Measurements from ENCODE around the gene PABPN1.

PABPN1 gene

GRCh38 chr14:23358042-23358441 lies 36.8 kb downstream of the PABPN1 start:
- DNase-seq (ENCODE audit: low read depth in 2 of 2), result no peak

GRCh38 chr14:23358553-23359166 lies 37.4 kb downstream of the PABPN1 start:
- no peak for DNase-seq (ENCODE audit: low read depth in 2 of 2)

- no peak for DNase-seq (ENCODE audit: low read depth in 2 of 2)
Observed at GRCh38 chr14:23359167-23359626, 37.9 kb downstream of the PABPN1 start.

GRCh38 chr14:23359722-23360447 lies 38.6 kb downstream of the PABPN1 start:
- DNase-seq (ENCODE audit: low read depth in 2 of 2), result no peak

- no peak for DNase-seq (ENCODE audit: low read depth in 2 of 2)
Observed at GRCh38 chr14:23360496-23360895, 39.2 kb downstream of the PABPN1 start.

DNA sequence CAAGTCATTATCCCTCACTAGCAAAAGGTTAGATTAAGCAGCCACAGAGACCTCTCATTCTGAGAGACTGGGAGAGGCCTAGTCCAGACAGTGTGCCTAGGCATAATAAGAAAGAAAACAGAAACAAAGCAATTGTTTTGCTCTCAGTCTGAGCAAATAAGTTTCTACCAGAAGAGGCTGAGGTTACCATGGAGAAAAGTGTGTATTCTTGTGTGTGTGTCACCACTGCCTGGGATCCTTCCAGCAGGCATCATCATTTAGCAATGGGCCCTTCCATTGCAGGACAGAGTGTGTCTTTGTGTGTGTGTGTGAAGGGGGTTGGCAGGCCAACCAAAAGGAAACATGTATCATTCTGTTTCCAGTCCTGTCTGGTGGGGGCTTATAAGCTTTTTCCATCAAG lies 40.1 kb downstream of the PABPN1 start:
- no peak for DNase-seq (ENCODE audit: low read depth in 2 of 2)

GRCh38 chr14:23361763-23362162 lies 40.5 kb downstream of the PABPN1 start:
- no peak for DNase-seq (ENCODE audit: low read depth in 2 of 2)

DNA sequence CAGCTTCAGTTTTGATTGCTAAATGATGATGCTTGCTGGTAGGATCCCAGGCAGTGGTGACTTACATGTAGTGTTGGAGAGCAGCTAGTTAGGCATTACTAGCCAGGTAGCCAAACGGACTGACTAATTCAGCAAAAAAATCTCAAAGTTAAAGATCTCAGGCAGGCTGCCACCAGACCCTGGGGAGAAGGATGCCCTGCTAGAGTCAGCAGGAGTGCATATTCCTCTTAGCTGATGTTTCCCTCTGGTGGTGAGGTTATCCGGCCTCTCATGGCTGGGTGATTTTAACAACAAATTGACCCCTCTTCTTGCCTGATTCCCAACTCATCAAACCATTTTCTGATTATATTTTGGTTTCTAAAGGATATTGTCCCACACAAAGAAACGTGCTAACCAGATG lies 40.9 kb downstream of the PABPN1 start:
- no peak for DNase-seq (ENCODE audit: low read depth in 2 of 2)

DNA sequence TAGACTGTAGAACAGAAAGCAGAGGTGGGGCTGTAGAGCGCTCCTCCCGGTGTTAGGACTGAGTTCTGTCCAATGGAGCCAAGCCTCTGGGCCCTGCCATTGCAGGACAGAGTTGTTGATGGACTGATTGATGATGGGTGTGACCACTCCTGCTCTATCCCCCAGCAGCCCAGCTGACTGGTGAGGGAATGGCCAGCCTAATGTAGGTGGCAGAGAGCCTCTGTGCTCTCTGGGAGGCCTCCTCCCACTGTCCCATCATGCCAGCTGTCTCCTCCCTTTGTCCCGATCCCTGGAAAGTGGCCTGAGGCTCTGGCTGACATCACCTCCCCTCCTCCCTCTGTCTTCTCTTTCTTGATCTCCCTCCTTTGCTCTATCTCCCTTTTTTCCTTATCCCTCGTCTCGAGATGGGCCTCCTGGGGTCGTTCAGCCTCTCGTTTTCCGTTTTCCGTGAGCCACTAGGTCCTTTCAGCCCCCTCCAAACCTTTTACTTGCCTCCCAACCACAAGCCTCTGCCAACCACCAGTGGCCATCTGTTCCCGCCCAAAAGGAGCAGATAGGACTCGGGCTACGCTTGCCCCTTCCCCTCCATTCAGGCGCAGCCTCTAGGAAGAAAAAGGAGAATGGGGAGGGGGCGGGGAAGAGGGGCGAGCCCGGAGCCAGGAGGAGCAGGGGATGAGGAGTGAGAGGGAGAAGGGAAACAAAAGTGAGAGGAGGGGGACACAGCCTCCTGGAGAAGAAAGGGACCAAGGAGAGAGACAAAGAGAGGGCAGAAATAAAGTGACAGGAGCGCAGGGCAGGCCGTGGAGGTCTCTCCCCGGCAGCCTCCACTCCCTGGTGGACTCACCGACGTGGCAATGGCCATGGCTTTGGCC lies 43.1 kb downstream of the PABPN1 start:
- no peak for DNase-seq (ENCODE audit: low read depth in 2 of 2)

GRCh38 chr14:23365036-23365731 lies 43.9 kb downstream of the PABPN1 start, which contains the start of gene EFS:
Gene EFS (minus strand): TSS chr14:23365172. CDS start chr14:23365025, 147 bp downstream.
- DNase-seq (ENCODE audit: low read depth in 2 of 2), result no peak

- no peak for DNase-seq (ENCODE audit: low read depth in 2 of 2)
Observed at GRCh38 chr14:23365732-23366425, 44.6 kb downstream of the PABPN1 start.

DNA sequence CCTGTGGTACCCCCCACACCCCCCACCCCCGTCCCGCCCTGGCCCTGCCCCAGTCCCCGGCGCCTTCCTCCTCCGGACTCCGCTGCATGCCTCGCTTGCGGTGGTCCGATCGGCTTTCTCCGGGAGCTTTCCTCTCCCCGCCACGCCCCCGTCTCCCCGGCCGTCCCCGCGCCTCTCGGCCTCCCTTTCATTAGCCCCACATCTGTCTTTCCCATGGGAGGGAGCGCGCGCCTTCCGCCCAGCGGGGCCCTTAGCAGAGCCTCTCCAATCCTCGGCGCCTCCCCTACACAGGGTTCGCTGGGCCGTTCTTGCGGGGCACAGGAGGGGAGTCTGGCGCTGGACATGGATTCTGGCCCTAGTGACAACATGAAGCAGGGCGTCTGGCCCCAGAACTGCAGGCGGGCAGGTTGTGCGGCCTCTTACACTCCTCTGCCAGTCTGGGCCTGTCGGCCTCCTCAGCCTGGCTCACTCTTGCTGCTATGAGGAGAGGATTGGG lies 45.2 kb downstream of the PABPN1 start:
- no peak for DNase-seq (ENCODE audit: low read depth in 2 of 2)

DNA sequence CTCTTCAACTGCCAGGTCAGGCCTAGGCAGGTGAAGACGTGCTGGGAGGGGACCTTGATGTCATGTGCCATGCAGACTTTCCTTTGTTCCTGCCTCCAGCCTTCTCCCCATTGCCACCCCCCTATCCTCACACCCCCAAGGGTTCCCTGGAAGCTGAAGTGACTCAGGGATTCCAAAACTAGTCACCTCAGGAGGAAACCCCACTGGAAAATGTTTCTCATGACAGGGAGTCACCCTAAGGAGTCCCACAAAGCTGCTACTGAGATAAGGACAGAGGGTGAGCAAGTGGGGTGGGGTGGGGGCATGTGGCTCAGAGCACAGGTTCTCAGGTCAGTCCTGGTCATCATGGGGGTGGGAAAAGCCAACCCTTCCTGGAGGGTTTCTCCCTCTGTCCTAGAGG lies 49.0 kb downstream of the PABPN1 start:
- no peak for DNase-seq (ENCODE audit: low read depth in 2 of 2)

GRCh38 chr14:23371865-23372264 lies 50.6 kb downstream of the PABPN1 start:
- DNase-seq (ENCODE audit: low read depth in 2 of 2), result no peak

GRCh38 chr14:23372509-23372908 lies 51.3 kb downstream of the PABPN1 start, which contains the start of gene IL25:
Gene IL25 (plus strand): TSS chr14:23372809.
- no peak for DNase-seq (ENCODE audit: low read depth in 2 of 2)

DNA sequence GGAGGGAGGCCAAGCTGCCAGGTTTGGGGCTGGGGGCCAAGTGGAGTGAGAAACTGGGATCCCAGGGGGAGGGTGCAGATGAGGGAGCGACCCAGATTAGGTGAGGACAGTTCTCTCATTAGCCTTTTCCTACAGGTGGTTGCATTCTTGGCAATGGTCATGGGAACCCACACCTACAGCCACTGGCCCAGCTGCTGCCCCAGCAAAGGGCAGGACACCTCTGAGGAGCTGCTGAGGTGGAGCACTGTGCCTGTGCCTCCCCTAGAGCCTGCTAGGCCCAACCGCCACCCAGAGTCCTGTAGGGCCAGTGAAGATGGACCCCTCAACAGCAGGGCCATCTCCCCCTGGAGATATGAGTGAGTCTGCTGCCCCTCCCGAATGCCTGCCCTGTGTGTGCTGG lies 51.8 kb downstream of the PABPN1 start:
- DNase-seq (ENCODE audit: low read depth in 2 of 2), result no peak
